Skeletal muscle tissue (tissue), 4 donors: Measurements from ENCODE around the gene RGPD3. TPM values are rescaled to one million over a fixed set of nuclear protein-coding genes. Genes with fewer than 3 reads are reported as not detected.
"Not testable (repeated sequence)": the region's sequence is repeated elsewhere in the genome, so short reads cannot be mapped to it uniquely, and the experiment has no call there.

Source experiments
- H3K27ac ChIP-seq: one replicate; pipeline ENCODE4 v1.7.0; 2013; ENCODE audit warnings: mild to moderate bottlenecking, low read depth, low read length, inconsistent platforms
- H3K27me3 ChIP-seq, 3 donors: one replicate each; pipeline ENCODE4 v1.7.0; 2013; ENCODE audit warnings: low read length in 3 of 3; ENCODE audit not compliant: control insufficient read depth in 3 of 3, insufficient read depth in 3 of 3
- H3K36me3 ChIP-seq, 3 donors: one replicate each; pipeline ENCODE4 v1.7.0; 2013; ENCODE audit warnings: low read length in 3 of 3; ENCODE audit not compliant: control insufficient read depth in 3 of 3, insufficient read depth in 3 of 3
- H3K4me1 ChIP-seq, 3 donors: one replicate each; pipeline ENCODE4 v1.7.0; 2013; ENCODE audit warnings: low read length in 3 of 3, mild to moderate bottlenecking in 3 of 3; ENCODE audit not compliant: control insufficient read depth in 3 of 3, insufficient read depth in 3 of 3
- H3K4me3 ChIP-seq, 3 donors: one replicate each; pipeline ENCODE4 v1.7.0; 2013; ENCODE audit warnings: low read length in 3 of 3
- H3K9ac ChIP-seq, 3 donors: one replicate each; pipeline ENCODE4 v1.7.0; 2013; ENCODE audit warnings: low read length in 3 of 3, mild to moderate bottlenecking in 3 of 3, moderate library complexity in 2 of 3, low read depth in 1 of 3
- H3K9me3 ChIP-seq, 3 donors: one replicate each; pipeline ENCODE4 v1.7.0; 2013; ENCODE audit warnings: low read length in 3 of 3; ENCODE audit not compliant: control insufficient read depth in 3 of 3
- total RNA-seq: library from RNA; depleted of rRNA; stranded (reverse); fragments of >200 nt; gene quantifications from one replicate; pipeline ENCODE4 v1.2.3, GENCODE V29; 2014
- donor health status: Osteomylitis.

Gene RGPD3
- total RNA-seq, 1 donor from 2014 or later = 0.52 TPM

DNA sequence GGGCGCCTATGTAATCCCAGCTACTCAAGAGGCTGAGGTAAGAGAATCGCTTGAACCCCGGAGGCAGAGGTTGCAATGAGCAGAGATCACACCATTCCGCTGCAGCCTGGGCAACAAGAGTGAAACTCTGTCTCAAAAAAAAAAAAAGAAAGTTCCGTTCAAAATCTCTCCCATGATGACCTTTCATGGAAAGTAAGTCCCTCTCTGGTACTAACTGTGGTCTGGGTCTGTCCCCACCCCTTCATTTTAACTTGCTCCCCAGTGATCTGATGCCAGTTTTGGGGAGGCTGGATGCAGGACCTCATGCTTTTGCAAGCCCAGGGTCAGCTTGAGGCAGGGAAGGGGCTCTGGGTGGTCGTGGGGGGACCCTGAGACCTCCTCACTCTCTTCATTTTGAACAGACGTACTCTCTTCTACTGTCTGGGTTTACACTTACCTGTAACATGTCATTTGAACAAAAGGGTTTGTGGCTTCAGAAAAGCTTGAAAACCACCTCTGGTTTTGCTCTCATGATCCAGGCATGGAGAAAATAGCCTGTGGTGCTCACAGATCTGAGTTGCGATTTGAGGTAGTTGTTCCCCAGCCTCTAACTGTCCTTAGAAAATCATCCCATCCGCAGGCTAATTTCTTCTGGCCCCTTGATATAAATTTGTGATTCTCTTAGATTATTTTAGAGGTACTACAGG is 37.9 kb upstream of the RGPD3 start:
- not testable (repeated sequence) for H3K4me1 ChIP-seq, H3K9ac ChIP-seq, H3K36me3 ChIP-seq, H3K9me3 ChIP-seq, H3K4me3 ChIP-seq, H3K27ac ChIP-seq, H3K27me3 ChIP-seq

DNA sequence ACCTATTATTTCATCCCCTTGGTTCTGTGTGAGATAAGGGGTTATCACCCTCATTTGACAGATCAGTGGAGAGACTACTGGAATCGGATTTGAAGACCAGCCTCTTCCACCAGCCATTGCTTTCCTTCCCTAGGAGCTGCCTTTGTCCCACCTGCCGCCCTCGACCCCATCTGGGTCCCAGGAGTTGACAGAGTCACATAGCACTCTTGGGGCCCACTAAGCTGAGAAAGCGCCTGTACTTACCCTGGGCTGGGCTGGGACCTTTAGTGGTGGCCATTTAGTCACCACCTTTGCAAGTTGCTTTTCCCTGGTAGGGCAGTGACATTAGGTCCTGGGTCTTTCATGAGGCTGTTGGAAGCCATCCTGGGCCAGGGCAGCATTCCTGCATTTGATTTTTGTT is 36.6 kb upstream of the RGPD3 start:
- not testable (repeated sequence) for H3K4me1 ChIP-seq, H3K27me3 ChIP-seq, H3K9ac ChIP-seq, H3K4me3 ChIP-seq, H3K27ac ChIP-seq, H3K9me3 ChIP-seq, H3K36me3 ChIP-seq

DNA sequence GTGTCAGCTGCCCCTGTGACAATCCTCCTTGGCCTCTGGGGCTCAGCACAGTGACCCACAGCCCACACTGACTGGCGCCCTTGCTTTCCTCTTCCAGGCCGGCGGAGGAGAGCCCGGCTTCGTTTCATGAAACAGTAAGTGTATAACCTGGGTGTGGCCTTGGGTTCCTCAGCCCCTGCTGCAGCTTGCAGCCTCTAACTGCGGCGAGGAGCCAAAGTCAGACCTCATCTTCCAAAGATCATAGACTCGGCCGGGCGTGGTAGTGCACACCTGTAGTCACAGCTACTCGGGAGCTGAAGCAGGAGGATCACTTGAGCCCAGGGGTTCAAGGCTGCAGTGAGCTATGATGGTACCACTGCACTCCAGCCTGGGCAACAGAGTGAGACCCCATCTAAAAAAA is 36.0 kb upstream of the RGPD3 start:
- H3K9ac ChIP-seq = not testable (repeated sequence)

DNA sequence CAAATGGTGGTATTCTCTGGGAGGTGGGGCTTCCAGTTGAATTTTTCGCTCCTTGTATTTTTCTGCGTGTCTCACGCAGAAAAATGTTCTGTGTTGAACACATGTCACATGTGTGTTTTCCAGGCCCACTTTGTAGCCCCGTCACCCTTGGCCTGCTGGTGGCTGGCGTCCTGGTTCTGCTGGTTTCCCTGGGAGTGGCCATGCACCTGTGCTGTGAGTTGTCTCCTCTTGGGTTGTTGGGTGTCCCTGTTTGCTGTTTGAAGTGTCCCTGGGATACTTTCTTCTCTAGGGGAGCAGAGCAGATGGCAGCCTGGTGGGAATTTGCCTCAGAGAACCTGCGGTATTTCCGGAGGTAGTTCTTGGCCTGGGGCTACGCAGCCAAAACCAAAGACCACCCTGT is 34.1 kb upstream of the RGPD3 start:
- not testable (repeated sequence) for H3K4me3 ChIP-seq, H3K27ac ChIP-seq, H3K9ac ChIP-seq, H3K4me1 ChIP-seq, H3K36me3 ChIP-seq, H3K27me3 ChIP-seq, H3K9me3 ChIP-seq

More for the DNA sequence above, 36.0 kb upstream of the RGPD3 start:
- not testable (repeated sequence) for H3K9me3 ChIP-seq, H3K4me1 ChIP-seq, H3K36me3 ChIP-seq, H3K27me3 ChIP-seq, H3K27ac ChIP-seq, H3K4me3 ChIP-seq

DNA sequence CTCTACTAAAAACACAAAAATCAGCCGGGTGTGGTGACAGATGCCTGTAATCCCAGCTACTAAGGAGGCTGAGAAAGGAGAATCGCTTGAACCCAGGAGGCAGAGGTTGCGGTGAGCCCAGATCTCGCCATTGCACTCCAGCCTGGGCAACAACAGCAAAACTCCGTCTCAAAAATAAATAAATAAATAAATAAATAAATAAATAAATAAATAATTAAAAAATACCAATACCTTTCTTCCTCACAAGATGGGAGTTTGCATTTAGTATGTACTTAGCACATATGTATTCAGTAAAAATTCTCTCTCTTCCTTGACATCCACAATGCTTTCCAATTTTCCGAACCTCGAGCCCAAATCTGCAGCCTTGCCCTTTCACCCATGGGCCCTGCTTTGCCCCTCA is 32.1 kb upstream of the RGPD3 start:
- not testable (repeated sequence) for H3K4me3 ChIP-seq, H3K27ac ChIP-seq, H3K4me1 ChIP-seq, H3K9ac ChIP-seq, H3K9me3 ChIP-seq, H3K27me3 ChIP-seq, H3K36me3 ChIP-seq

DNA sequence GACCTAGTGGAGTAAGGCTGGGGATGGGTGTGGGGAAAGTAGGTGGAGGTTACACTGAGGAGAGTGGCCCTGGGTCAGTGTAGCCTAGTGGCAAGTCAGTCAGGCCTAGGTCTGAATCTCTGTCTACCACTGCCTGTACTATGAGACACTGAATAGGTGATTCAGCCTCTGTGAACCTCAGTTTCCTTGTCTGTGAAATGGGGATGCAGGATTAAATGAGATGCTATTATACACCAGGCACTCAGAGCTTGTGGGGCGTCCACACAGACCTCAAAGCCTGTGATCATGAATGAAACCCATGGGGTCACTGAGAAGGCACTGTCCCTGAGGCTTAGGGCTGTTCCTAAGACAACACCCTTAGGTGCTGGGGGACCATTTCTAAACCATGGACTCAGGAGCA is 30.3 kb upstream of the RGPD3 start:
- not testable (repeated sequence) for H3K9me3 ChIP-seq, H3K4me1 ChIP-seq, H3K4me3 ChIP-seq, H3K9ac ChIP-seq, H3K27ac ChIP-seq, H3K36me3 ChIP-seq, H3K27me3 ChIP-seq

DNA sequence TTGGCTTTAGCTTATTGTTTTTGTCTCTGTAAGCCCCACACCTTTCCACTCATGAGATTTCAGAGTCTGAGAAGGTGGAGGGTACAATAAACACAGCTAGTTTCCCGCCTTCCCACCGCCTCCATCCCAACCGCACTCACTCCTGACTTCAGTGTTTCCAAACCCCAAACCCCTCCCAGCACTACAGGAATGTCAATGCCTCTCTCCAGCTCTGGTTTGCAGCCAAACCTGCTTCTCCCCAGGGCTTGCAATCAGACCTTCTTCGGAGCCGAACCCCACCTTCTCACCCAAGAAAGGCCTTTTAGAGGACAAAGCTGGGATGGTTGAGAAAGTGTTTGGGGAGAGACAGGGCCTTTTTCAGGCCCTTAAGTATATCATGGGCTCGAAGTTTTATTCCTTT is 24.7 kb upstream of the RGPD3 start:
- H3K36me3 ChIP-seq, H3K9ac ChIP-seq: not testable (repeated sequence)

DNA sequence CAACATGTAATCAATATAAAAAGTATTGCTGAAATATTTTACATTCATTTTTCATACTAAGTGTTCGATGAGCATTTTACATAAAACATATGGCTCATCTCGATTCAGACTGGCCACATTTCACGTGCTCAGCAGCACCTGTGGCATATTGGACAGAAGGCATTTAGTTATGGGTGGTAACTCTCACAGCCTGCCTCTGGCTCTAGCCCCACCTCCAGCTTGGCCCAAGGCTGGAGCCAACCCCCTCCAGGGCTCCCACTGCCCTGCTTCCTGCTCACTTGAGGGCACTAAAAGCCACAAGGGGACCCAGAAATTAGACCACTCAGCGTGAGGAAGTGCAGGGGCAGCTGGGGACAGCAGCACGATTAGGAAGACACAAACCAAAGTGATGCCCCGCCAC is 24.2 kb upstream of the RGPD3 start:
- H3K27me3 ChIP-seq, H3K36me3 ChIP-seq: not testable (repeated sequence)

More for the DNA sequence above, 24.7 kb upstream of the RGPD3 start:
- not testable (repeated sequence) for H3K4me1 ChIP-seq, H3K27ac ChIP-seq, H3K4me3 ChIP-seq, H3K9me3 ChIP-seq, H3K27me3 ChIP-seq

DNA sequence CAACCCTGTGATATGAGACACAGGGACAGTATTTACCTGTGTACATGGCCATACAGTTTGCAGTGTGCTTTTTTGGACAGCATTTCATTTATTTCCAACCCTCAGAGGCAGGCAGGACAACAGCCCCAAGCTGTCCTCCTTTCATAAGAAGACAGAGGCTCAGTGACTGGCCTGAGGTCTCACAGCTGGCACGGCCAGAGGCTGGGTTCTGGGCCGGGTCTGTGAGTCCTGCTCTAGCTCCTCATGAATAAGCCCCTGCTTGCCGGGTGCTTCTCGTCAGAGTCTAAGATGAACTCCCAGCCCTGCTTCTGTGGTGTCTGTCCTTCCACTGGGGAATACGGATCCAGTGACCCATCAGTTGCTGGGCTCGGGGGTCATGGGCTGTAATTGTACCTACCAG is 21.5 kb upstream of the RGPD3 start:
- not testable (repeated sequence) for H3K9me3 ChIP-seq, H3K9ac ChIP-seq, H3K27me3 ChIP-seq, H3K27ac ChIP-seq, H3K4me3 ChIP-seq, H3K36me3 ChIP-seq, H3K4me1 ChIP-seq

More for the DNA sequence above, 24.2 kb upstream of the RGPD3 start:
- H3K4me1 ChIP-seq, H3K9ac ChIP-seq, H3K27ac ChIP-seq, H3K4me3 ChIP-seq, H3K9me3 ChIP-seq: not testable (repeated sequence)

DNA sequence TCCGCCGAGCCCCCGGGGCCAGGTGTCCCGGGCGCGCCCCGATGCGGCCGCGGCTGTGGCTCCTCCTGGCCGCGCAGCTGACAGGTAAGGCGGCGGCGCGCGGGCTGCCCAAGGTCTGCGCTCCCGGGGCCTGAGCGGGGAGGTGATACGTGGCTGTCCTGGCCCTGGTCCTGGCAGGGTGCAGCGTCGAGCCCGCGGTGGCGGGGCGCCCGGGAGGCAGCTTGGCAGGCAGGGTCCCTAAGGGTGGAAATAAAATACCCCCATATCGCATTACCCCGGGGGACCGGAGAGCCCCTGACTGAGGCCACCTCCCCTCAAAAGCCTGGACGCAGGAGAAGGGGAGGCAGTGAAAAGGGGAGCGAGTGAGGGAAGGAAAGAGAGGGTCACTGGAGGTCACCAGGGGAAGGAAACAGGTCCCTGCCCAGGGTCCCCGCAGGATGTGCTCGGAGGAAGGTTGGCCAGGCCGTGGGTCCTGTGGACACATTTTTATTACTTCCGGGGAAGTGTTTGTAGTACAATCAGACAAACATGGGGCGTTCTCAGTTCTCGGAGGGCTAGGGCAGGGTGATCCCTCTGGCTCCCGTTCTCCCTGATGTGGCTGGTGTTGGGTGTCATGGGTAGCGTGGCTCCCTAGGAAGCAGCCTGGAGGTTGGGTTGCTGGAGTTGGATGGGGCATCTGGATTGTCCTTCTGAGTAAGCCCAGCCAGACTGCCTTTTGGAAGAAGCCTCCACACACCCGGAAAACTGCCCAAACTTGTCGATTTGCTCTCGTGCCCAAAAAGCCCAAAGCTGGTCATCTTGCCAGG is 19.4 kb upstream of the RGPD3 start:
- H3K36me3 ChIP-seq, H3K27me3 ChIP-seq, H3K4me3 ChIP-seq, H3K4me1 ChIP-seq, H3K27ac ChIP-seq, H3K9me3 ChIP-seq, H3K9ac ChIP-seq: not testable (repeated sequence)
